GM19468 (cell line): ENCODE results near the gene PRADC1.
"Not testable (repeated sequence)": the region's sequence is repeated elsewhere in the genome, so short reads cannot be mapped to it uniquely, and the experiment has no call there.

Source experiments
- ATAC-seq: cut with Tn5 transposase; IDR thresholded peaks from one replicate; pipeline ENCODE4 v1.9.1; 2021; ENCODE audit warnings: mild to moderate bottlenecking, moderate library complexity, moderate number of reproducible peaks; ENCODE audit not compliant: unreplicated experiment; ENCODE audit errors: extremely low read depth

The PRADC1 gene

DNA sequence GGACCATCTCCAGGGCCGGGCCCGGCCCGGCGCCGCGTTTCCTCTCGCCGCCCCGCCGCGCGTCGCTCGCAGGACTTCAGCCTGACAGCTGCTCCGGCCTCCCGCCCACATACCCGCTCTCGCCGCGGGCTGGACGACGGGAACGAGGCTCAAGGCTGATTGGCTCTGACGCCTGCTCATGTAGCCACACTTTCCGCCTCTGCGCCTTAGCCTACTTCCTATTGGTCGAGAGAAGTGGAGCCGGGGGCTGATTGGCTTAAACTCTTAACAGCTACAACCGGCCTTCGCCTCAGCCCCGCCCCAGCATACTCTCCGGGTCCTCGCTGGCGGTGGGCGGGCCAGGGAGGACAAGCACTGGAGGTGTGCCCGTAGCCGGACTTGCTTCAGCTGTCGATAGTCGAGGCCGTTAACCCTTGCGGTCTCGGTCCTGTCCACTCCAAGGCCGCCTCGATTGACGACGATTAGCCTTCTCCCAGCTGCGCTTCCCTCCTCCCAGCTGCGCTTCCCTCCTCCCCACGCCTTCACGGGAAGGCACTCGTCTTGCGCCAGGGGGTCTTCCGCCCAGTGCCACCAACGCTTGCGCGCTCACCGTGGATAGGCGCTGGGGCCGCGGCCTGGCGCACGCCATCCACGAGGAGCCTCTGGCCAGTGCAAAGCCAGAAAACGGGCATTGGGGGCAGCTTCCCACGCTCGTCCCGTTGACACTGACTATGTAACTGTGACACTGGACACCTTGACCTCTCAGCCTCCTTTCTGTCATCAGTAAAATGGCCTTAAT lies at the start of gene PRADC1:
PRADC1 (minus strand) TSS at position 86 of the 778 bp plus-strand sequence; CDS start at position 7, 79 bp downstream.
- ATAC-seq, result peak; percentile 95

DNA sequence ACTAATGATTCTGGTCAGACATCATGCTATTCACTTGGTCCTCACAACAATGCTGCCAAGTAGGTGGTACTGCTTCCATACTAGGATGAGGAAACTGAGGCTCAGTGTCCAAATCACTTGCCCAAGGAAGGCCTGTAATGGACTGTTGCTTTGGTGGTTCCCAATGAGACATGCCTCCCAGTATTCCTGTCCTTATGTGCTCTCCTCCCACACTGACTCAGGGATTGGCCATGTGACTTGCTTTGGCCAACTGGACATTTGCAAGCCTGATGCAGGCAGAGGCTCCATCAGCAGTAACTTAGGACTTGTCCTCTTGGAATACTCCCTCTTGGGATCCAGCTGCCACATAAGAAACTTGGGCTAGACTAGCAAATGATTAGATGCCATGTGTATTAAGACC lies 48.2 kb upstream of the PRADC1 start:
- ATAC-seq, result no peak

DNA sequence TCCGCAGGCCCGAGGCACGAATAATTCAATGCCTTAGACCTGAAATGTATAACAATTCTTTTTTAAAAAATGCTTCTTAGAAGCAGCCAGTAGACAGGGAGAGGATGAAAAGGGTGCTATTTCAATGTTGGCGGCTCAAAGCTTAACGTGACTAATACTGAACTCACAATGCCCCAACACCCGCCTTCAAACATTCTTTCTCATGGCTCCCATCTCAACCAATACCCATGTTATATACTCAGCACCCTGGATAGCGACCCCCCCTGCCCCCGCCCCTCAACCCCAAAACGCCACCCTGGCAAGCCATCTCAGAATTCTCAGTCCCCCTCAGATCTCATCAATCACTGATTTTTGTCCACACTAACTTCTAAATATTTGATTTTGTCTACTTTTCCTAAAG lies 46.8 kb upstream of the PRADC1 start:
- no peak for ATAC-seq

DNA sequence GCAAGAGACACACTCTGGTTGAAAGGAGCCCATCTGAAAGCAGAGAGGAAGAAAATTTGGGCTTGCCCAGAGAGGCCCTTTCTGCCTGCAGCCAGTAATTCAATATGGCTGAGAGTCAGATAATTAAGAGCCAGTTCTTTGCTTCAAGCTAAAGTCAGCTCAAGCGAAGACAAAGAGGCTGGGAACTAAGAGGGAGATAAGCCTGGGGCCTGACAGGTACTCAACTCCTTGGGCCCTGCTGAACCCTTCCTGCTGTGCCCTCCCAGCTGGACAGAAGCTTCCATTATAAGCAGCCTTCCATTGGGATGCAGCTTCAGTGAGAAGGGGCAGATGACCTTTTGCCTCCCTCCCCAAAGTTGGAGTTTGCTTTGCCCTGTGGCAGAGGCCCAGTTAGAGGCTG lies 39.2 kb upstream of the PRADC1 start:
- ATAC-seq, result no peak

DNA sequence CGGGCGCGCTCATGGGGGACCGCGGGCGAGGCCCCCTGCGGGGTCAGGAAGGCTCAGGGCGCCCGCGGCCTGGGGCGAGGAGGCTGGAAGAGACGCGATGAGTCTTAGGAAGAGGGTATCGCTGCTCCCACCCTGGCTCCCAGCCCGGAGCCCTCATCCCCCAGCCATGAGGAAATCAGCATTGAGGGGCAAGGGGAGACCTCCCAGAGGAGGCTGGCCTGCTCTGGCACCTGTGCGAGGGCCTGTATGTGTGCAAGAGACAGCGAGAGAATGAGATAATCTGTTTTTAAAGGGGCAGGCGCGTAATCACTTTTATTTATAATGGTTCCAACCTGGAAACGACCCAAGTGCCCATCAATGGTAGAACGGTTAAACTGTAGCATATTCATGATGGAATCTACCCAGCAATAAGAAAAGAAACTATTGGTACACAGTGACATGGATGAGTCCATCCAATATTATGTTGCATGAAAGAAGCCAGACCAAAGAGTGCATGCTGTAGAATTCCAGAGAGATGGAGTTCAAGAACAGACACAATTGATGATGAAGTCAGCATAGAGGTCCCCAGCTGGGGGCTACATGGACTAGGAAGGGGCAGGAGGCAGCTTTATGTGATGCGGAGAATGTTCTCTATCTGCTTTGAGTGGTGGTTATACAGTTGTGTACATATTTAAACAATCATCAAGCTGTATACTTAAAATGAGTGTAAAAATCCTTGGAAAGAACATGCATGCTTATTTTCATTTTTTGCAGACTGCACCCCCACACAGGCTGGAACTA lies 36.8 kb upstream of the PRADC1 start:
- ATAC-seq, result no peak

DNA sequence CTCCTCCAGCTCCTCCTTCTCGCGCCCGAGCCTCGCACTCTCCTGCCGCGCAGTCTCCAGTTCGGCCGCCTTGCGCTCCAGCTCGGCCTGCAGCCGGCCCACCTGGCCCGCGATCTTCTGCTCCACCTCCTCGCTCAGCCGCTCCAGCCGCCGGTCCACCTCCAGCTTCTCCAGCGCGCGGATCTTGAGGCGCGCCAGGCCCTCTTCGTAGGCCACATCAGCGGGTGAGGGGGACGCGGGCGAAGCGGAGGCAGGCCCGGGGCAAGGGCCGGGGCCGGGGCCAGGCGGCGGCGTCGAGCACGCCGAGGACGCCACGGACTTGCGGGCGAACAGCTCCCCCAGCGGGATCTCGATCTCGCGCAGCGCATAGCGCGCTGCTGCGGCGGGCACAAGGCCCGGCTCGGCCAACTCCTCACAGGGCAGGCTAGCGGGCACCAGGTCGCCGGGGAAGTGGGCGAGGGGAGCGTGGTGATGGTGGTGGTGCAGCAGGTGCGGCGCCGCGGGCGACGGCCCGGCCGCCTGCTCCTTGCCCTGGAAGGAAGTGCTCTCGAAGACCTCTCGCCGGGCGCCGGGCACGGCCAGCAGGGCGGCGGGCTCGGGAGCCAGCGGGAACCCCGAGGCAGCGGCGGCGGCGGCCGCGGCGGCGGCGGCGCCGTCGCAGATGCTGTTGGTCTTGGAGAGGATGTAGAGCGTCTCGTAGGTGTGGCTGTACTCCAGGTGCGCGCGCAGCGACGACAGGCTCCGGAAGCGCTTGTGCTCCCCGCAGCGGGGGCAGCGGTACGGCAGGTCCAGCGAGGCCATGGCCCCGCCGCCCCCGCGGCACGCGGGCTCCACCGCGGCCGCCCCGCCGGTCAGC lies 36.0 kb upstream of the PRADC1 start:
- ATAC-seq, result no peak

DNA sequence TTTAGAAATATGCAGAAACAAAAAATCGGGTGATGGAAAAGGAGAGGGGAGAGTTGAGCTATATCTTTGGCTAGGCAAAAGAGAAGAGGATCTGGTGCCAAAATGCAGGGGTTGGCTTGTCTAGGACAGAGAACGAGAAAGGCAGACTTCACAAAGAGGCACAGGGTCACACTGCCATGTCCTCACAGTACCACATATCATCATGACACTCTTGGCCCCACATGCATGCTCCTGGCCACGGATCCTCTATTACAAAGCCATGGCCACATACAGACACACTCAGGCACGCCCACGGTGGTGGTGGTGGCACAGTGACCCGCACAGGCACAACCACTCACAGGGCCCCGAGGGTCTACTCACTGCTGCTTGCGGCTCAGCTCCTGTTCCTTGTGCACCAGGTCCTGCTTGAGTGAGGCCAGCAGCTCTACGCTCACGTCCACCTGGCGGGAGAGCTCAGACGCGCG lies 35.4 kb upstream of the PRADC1 start:
- no peak for ATAC-seq

DNA sequence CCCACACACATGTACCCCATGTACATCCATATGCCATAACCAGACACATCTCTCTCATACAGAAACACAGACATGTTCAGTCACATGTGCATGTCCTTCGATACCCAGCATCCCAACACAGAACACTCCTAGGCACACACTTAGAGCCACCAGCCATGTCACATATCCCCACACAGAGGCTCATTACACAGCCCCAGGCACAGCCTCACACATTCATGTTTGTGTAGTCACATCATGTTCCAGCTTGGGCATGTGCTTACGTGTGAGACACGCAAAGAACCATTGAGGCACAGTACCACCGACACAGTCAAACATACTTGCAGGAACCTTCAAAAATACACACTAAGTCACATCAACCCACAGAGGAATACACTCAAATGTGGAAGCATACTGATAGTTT lies 34.0 kb upstream of the PRADC1 start:
- no peak for ATAC-seq

DNA sequence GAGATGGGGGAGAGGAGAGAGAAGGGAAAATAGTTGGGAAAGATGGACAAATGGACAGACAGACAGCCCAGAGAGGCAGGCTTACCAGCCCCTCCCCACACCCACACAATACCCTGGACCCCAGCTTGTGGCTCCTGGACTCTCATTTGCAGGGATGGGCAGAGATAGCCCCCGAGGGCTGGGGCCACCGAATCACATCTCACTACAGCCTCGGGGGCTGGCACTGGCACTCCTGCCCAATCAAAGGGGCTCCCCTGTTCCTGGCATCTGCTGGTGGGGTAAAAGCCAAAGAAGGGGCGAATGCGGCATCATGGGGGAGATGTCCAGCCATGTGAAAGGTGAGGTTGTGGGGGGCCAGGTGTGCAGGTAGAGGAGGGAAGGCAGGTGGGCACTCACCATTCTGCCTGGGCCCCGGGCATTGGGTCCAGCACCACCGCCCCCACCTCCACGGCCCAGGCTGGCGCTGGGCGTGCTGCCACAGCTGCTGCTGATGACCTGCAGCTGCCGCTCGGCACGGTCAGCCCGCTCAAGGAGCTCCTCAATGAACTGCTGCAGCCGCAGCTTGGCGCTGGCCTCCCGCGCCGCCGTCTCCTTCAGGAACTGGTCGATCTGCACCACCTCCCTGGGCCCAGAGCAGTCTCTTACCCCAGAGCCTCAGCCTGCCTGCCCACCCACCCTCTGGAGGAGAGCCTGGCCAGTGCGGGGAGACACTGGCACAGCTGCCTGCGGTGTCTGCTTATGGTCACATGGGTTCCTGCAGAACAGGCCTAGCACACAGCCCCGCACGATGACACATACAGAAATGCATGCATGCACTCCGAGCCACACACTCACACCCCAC lies 33.2 kb upstream of the PRADC1 start:
- no peak for ATAC-seq

DNA sequence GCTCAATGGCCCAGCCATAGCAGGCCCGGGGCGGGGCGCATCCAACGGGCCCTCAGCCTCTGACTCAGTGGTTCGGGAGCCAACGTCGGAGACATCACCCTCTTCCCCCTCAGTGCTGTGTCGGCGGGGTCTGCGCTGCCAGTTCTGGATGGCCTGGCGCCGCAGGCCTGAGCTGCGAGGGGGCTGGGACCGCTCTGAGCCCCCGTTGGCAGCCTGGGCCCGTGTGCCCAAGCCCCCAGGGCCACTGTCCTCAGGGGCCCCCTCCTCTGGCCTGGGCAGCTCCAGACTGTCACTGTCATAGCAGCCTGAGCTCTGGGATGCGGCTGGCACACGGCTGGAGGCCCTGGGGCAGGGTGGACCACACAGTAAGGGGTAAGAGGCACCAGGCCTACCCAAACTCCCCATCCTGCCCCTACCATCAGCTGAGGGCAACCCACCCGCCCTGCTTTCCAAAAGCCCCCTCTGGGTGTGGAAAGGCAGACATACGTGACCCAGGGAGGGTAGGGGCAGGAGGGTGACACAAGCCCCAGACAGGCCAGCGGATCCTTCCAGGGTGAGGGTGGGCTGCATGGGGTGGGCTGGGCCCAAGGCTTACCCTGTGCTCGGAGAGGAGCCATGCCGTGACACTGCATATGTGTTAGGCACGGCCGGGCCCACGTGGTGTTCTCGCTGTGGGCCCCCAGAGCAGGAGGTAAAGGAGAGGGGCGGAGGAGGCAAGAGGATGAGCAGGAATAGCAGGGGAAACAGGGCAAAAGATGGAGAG lies 32.4 kb upstream of the PRADC1 start:
- no peak for ATAC-seq

DNA sequence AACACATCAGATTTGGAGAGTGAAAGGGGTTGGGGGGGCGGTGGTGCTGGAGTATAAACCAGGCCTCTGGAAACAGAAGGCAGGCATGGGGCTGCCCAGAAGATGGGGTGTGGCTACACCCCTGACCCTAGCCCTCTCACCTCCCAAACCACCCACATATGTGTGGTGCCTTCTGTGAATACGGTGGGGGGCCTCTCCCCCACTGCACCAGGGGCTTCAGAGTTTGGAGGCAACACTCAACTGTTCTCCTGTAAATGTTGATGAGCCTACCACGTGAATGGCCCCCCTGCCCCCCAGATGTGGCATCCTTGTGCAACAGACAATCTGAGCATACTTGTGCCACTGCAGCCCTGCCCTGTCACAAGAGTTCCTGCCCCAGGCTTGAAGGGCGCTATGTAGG lies 31.7 kb upstream of the PRADC1 start:
- ATAC-seq, result no peak

DNA sequence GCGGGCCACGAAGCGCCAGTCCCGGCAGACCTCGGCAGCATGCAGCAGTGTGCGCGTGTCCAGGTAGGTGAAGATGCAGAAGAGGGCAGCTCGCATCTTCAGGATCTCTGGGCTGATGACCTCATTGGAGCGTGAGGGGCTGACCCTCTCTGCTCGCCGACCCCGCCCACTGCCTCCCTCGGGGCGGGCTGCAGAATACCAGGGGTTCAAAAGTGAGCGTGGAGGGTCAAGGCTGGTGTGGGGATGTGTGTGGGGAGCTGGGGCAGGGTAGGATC lies 31.2 kb upstream of the PRADC1 start:
- no peak for ATAC-seq

DNA sequence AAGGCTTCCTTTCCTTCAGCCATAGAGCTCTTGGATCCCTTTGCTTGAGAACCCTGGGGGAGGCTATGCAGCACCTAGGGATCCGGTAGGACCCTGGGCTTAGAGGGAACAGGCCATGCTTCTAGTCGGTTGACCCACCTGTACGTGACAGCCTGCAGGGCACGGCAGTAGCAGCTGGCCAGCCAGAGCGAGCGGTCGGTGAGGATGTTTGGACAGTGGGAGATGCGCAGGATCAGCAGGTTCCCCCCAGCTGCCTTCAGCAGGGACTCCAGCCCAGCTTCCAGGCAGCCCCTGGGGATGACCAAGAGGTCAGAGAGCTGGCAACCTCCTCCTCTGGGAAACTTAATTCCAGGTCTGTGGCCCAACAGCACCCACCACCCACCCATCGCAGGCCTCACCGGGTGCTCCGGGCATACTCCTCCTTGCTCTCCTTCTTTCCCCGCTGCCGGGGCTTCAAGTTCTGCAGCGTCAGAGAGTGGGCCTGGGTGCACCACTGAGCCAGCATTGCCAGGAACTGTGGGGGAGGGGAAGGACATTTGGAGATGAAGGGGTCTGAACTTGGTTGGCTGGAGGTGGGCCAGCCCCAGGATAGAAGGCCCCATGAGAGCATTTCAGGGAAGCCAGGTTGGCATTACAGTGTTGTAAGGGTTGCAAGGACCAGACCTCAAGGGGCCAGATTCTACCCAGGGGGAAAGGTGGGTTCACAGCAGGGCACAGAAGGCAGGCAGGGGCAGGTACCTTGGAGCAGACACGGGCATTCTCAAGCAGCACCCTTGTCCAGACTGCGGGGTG lies 30.7 kb upstream of the PRADC1 start:
- ATAC-seq, result no peak

DNA sequence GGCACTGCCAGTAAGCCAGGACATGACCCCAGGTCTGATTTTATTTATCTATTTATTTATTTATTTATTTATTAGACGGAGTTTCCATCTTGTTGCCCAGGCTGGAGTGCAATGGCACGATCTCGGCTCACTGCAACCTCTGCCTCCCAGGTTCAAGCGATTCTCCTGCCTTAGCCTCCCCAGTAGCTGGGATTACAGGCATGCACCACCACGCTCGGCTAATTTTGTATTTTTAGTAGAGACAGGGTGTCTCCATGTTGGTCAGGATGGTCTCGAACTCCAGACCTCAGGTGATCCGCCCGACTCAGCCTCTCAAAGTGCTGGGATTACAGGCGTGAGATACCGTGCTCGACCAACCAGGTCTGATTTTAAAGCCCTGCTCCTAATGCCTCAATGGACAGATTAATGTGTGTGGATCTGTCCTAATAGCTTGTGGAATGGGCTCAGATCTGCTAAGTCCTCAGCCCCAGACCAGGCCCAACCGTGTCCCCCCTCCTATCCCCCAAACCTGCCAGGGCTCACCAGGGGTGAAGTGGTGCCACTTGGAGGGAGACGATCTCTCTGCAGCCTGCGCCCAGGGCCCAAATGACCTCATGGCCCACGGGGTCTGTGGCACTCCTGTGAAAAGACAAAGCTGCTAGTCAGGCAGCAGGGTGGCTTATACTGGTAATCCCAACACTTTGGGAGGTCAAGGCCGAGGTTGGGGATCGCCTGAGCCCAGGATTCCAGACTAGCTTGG lies 29.8 kb upstream of the PRADC1 start:
- ATAC-seq, result not testable (repeated sequence)

DNA sequence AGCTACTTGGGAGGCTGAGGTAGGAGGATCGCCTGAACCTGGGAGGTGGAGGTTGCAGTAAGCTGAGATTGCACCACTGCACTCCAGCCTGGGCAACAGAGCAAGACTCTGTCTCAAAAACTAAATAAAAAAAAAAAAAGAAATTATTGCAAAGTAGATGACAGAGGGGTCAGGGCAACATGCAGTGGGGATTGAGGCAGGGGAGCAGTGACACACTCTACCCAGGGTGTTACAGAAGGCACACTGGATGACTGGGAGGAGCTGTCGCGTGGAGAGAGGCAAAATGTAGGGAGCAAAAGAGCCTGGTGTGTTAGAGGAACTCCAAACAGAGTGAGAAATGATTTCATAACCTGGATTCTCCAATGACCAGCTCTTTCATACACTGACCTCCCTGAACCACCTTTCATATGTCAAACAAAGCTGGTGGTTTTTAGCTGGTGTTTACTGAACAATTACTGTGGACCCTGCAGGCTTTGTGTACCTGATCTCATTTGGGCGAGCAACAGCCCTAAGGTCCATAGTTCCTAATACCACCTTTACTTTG lies 29.1 kb upstream of the PRADC1 start:
- ATAC-seq, result no peak

DNA sequence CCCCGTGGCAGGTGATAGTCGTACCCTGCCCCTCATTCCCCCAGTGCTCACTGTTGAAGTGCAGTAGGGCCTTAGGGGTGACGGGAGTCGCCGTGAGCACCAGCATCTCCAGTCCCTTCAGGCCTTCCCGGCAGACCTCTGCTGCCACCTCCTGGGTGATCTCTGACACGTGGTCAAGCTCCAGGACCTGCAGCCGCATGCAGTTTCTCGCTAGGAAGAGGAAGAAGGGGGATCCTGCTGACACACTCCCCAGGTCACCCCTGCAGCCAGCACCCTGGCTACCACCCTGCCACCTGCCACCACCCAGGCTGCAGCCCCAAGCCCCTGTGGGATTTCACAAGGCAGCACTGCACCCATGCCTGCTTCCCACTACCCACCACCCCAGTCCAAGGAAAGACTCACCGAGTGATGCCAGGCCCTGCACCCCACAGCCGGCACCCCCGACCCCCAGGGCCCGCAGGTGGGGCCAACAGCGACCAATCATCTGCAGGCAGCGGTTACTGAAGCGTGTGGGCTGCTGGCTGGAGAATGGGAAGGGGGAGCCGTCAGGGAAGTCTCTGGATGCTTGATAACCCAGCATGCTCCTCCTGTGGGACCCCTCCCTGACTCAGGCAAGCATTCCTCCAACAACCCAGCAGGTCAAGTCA lies 27.4 kb upstream of the PRADC1 start:
- no peak for ATAC-seq

DNA sequence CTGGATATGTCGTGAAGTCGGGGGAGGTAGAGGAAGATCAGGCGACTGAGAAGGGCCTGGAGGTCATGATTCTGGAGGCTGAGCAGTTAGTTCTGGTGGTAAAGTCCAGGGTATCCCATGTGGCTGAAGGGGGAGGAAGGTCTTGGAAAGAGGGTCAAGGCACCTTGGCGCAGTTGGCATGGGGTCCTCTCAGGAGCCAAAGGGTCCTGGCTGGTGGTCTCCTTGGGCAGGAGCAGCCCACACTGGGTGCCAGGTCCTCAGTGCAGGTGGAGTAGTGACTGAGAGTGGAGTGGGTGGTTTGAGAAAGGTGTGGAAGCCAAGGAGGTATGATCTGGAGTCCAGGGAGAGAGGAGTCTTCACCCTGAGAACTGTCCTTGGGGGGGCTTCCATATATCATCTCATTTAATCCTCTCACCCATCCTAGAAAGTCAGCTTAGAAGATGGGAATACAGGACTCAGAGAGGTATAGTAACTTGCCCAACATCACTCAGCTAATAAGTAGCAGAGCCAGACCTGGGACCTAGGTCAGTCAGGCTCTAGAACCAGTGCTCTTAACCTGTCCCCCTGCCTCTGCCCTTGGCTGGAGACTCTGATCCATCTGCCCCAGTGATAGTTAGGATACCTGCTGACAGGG lies 26.8 kb upstream of the PRADC1 start:
- ATAC-seq, result no peak
